CD4-positive, alpha-beta T cell treated with Interleukin-4 for 4 hours (primary cell): ENCODE measurements around the gene PALM.
"Not testable (repeated sequence)": the region's sequence is repeated elsewhere in the genome, so short reads cannot be mapped to it uniquely, and the experiment has no call there.

Source experiments
- DNase-seq: peaks from one replicate; pipeline ENCODE4 v3.0.0-alpha.2; 2020

PALM gene

GRCh38 chr19:732148-733069, 23.7 kb downstream of the PALM start:
- DNase-seq: no peak

DNA sequence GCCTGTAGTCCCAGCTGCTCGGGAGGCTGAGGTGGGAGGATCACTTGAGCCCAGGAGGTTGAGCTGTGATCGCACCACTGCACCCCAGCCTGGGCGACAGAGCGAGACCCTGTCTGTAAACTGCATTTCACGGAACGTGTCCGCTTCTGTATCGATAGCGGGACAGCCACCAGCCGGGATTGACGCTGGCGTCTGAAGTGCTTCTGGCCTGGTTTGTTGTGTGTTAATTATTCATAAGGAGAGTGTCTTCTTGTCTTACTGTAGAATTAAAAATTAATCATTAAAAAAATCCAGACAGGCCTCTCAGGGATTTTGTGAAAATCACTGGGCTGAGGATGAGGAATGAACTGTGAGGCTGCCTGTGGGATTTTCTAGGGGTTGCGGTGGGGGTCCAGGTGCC, 26.0 kb downstream of the PALM start:
- DNase-seq: no peak

GRCh38 chr19:736125-736524, 27.4 kb downstream of the PALM start:
- no peak for DNase-seq

DNA sequence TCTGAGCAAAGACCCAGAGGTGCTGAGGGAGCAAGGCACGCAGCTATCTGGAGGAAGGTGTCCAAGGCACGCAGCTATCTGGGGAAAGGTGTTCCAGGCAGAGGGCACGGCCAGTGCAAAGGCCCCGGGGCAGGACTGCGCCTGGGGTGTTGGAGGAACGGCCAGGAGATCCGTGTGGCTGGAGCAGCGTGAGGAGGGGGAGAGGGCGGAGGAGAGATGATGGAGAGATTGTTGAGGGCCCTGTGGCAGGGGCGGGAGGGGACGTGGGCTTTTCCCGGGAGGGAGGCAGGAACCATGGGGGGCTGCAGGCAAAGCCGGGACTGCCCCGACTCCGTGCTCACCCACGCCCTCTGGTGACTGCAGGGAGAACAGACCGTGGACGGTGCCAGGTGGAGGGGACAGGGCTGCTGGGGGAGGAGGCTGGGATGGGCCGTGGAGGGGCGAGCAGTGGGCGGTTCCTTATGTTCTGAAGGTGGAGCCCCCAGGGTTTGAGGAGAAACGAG, 28.9 kb downstream of the PALM start:
- peak; percentile 34 for DNase-seq

DNA sequence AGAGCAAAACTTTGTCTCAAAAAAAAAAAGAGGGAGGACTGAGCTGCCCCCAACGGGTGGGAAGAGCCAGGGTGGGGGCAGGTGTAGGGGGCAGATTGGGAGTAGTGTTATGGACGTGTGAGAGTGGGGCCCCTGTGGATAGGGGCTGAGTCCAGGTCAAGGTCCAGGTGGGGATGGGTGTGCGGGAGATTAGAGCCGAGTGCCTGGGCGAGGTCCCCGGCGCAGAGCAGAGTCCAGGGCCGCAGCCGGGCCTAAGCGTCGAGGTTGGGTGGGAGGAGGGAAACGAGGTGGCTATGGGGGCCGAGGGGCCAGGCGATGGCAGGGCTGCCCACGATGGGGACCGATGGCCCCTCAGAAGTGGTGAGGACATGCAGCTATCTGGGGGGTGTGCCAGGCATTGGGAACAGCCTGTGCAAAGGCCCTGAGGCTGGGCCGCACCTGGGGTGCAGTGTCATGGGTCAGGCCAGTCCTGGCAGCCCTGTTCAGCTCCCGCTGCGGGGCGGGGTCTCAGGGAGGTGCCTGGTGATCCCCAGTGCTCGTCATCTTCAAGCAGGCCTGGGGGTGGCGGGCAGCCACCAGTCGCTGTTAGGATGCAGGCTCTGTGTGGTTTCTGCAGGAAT, 29.9 kb downstream of the PALM start:
- no peak for DNase-seq

DNA sequence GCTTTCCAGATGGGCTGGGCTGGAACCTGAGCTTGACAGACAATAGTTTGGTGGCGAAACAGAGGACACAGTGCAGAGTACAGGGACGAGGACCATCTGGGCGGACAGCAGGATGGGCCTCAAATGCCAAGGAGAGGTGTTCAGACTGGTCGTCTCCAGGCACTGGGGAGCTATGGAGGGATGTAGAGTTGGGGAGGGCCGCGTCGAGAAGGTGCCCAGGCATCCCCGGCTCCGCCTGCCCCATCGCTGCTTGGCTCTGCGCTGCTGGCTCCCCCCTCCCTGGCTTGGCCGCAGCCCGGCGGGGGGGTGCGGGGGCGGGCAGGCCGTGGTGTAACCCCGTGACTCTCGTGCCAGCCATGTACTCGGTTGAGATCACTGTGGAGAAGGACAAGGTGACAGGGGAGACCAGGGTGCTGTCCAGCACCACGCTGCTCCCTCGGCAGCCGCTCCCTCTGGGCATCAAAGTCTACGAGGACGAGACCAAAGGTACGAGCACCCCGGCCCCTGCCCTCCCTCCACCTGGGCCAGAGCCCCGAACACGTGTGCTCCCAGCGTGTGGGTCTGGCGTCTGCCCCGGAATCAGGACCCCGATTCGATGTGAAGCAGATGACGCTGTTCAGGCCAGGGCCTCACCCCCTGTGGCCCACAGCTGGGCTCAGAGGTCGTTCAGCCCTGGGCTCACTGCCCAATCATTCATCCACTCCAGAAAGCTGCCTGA, 31.4 kb downstream of the PALM start:
- DNase-seq: no peak

DNA sequence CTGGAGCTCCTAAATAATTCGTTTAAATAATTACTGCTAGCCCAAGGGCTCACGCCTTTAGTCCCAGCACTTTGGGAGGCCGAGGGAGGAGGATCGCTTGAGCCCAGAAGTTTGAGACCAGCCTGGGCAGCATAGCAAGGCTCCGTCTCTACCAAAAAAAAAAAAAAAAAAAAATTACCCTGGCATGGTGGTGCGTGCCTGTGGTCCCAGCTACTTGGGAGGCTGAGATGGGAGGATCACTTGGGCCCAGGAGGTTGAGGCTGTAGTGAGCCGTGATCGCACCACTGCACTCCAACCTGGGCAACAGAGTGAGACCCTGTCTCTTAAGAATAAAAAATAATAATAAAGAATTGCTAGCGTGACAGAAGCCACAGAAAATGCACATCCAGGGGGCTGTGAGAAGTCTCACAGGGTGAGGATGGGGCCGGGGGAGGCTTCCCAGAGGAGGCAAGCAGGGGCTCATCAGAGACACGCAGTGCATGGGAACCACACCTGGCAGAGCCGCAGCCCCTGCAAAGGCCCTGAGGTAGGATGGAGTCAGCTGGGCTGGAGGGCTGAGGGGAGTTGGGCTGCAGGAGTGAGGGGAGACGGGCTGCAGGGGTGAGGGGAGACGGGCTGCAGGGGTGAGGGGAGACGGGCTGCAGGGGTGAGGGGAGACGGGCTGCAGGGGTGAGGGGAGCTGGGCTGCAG, 32.2 kb downstream of the PALM start:
- DNase-seq: not testable (repeated sequence)

GRCh38 chr19:741506-742131, 32.9 kb downstream of the PALM start:
- DNase-seq: no peak

DNA sequence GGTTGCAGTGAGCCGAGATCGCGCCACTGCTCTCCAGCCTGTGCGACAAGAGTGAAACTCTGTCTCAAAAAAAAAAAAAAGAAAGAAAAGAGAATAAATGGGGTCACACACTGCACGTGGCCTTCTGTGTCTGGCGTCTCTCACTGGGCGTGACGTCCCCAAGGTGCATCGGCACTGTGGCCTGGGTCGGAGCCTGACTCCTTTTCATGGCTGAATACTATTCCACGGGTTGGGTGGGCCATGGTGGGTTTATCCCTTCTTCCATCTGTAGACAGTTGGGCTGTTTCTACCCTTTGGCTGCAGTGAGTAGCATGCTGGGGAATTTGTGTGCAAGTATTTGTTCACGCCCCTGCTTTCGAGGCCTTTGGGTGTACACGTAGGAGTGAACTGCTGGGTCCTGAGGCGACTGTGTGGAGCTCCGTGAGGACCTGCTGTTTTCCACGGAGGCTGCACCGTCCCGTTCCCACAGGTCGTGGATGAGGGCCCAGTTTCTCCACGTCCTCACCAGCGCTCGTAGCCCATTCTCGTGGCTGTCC, 33.9 kb downstream of the PALM start:
- no peak for DNase-seq

DNA sequence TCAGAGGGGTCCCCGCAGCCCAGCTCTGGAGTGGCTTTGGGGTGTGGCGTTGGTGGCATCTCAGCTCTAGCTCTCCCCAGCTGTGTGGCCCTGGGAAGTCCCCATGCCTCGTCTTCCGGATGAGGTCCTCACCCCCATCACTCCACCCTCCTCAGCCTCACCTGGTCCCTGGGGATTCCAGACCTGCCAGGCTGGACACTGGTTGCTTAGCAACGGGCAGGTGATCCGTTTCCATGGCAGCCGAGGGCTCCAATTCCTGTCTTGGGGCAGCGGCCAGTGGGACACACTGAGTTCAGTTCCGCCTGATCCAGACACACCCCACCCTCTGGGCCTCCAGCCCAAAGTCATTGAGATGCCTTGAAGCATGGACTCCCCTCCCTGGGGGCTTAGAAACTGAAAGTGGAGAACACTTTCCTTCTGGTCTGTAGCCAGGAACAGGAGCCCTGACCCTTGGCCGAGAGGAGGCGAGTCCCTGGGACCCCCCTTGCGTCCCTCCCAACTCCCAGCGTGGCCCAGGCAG, 34.5 kb downstream of the PALM start:
- no peak for DNase-seq

DNA sequence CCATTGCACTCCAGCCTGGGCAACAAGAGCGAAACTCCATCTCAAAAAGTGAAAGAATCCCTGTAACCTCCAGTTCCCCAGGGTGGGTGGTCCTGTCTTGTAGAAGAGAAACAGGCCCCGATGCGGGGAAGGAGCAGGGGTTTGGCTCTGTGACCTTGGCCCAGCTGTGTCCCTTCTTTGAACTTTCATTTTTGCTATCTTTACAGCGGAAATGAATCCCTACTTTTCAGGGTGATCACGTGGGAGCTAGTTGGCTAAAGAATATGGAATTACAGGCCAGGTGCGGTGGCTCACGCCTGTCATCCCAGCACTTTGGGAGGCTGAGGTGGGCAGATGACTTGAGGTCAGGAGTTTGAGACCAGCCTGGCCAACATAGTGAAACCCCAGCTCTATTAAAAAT, 36.4 kb downstream of the PALM start:
- not testable (repeated sequence) for DNase-seq

DNA sequence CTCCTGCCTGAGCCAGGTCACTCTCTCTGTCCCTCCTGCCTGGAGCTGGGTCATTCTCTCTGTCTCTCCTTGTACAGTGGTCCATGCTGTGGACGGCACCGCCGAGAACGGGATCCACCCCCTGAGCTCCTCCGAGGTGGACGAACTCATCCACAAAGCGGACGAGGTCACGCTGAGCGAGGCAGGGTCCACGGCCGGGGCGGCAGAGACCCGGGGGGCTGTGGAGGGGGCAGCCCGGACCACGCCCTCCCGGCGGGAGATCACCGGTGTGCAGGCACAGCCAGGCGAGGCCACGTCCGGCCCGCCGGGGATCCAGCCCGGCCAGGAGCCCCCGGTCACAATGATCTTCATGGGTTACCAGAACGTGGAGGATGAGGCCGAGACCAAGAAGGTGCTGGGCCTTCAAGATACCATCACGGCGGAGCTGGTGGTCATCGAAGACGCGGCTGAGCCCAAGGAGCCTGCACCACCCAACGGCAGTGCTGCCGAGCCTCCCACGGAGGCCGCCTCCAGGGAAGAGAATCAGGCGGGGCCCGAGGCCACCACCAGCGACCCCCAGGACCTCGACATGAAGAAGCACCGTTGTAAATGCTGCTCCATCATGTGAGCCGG, 37.6 kb downstream of the PALM start:
- DNase-seq: no peak

- no peak for DNase-seq
Measured at GRCh38 chr19:746956-747355, 38.2 kb downstream of the PALM start.

- DNase-seq: no peak
Measured at GRCh38 chr19:747432-748273, 38.9 kb downstream of the PALM start.

- DNase-seq: no peak
Measured at GRCh38 chr19:748274-748598, 39.5 kb downstream of the PALM start.

DNA sequence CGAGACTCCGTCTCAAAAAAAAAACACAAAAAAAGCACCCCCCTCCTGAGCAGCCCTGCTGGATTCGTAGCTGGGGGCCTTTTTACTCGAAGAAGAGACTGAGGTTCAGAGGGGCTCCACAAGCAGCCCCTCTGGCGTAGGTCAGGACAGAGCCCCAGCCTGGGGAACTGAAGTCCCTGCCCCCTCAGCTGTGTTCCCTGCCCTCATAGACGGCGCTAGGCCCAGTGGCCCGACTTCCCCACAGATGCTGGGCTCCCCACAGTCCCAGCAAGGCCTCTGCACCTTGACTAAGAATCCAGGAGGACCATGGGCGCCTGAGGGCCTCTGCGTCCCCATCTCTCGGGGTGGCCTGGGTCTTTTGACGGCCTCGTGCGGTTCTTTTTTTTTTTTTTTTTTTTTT, 41.1 kb downstream of the PALM start:
- no peak for DNase-seq

DNA sequence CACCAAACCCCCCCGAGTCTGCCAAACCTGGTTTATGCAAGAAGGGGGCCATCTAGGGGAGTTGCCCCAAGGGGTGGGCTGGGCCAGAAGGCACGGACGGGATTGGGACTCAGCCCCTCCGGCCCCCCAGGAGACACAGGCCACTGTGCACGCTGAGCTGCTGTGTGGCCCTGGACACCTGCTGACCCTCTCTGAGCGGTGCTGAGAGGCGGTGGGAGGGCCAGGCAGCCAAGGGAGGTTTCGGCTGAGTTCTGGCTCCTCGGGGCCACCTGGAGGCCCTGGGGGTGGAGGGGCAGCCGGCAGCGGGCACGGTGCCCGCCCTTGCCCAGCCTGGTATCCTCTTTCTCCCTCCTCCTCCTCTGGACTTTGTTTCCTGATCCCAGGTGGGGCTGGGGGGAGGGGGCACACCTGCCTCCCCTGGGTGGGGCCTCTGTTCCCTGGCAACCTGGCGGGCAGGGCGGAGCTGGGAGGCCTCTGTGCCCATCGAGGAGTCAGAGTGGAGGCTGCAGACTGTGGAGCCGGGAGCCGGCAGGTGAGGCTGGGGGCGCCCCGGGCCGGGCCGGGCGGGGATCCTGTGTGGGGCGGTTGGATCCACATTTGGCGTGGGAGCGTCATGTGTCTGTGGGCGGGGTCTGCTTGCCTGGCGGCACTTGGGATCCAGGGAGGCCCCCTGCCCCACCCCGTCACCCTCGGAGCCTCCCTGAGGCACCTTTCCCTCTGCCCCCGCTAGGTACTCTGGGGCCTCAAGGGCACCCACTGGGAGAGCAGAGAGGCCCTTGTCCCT, 42.1 kb downstream of the PALM start, which contains the start of gene MISP:
Gene MISP, plus strand, starts transcription at position 473 of the 784 bp plus-strand sequence. CDS start 5,835 bp downstream, outside the sequence.
- DNase-seq: no peak

GRCh38 chr19:751501-752341, 43.0 kb downstream of the PALM start:
- DNase-seq: no peak
